ENCODE results near the gene NRG3.

Gene NRG3

GRCh38 chr10:82251222-82251906 lies 376.4 kb downstream of the NRG3 start:
- TF ChIP-seq CTCF (IDR thresholded peaks at IDR 0.05; ENCODE audit: low read length, missing control alignments), result no peak
- no peak overlapping the region for H3K4me3 ChIP-seq (replicated peaks; ENCODE audit: low read depth, low read length)
- DNase-seq (ENCODE audit: low read depth), result no peak

GRCh38 chr10:82252081-82252480 lies 377.1 kb downstream of the NRG3 start:
- TF ChIP-seq CTCF (IDR thresholded peaks at IDR 0.05; ENCODE audit: low read length, missing control alignments), result no peak
- H3K4me3 ChIP-seq (replicated peaks; ENCODE audit: low read depth, low read length), result no peak overlapping the region
- DNase-seq (ENCODE audit: low read depth), result peak; percentile 67

DNA sequence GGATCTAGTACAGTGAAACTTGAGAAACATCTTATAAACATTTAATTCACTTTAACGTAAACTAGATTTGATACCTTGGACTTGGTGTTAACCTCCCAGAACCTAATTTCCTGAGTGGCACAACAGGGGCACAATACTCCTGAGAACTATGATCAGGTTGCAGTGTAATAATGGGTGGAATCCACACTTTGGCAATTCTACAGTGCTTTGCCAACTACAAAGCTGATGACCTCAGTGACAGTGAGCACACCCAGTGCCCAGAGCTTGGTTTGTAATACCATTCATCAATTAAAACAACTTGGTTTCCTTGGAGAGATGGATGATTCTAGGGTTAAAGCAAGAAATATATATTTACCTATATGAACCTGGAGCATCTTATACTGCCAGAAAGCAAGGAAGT lies 379.2 kb downstream of the NRG3 start:
- DNase-seq (ENCODE audit: low read depth), result no peak
- H3K4me3 ChIP-seq (replicated peaks; ENCODE audit: low read depth, low read length), result no peak overlapping the region

DNA sequence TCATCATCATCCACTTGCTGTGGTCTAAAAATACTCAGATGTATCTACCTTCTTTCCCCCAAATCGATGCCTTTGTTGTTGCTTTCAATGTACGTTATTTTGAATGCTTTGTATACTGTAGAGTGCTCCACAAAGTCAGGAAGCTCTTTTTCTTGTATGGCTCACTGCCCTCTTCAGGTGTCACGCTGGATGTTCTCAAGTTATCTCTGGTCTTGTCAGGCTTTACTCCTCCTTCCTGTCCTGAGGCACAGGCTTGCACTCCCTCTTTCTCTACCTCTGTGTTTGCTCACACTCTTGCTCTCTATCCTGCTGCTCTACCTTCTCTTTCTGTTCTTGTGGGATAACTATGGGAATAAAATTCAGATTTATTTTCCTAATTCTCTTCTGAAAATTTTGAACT lies 381.3 kb downstream of the NRG3 start:
- DNase-seq (ENCODE audit: low read depth), result no peak
- TF ChIP-seq CTCF (IDR thresholded peaks at IDR 0.05; ENCODE audit: low read length, missing control alignments), result no peak
- H3K4me3 ChIP-seq (replicated peaks; ENCODE audit: low read depth, low read length), result no peak overlapping the region

More for the DNA sequence above, 379.2 kb downstream of the NRG3 start:
- TF ChIP-seq CTCF (IDR thresholded peaks at IDR 0.05; ENCODE audit: low read length, missing control alignments), result no peak

- TF ChIP-seq CTCF (IDR thresholded peaks at IDR 0.05; ENCODE audit: low read length, missing control alignments), result no peak
- peak; percentile 83 for DNase-seq (ENCODE audit: low read depth)
These were observed 391.4 kb downstream of the NRG3 start for GRCh38 chr10:82266438-82266837.

GRCh38 chr10:82267014-82267413 lies 392.0 kb downstream of the NRG3 start:
- no peak overlapping the region for H3K4me3 ChIP-seq (replicated peaks; ENCODE audit: low read depth, low read length)
- TF ChIP-seq CTCF (IDR thresholded peaks at IDR 0.05; ENCODE audit: low read length, missing control alignments), result no peak
- peak; percentile 38 for DNase-seq (ENCODE audit: low read depth)

More at GRCh38 chr10:82266438-82266837, 391.4 kb downstream of the NRG3 start:
- no peak overlapping the region for H3K4me3 ChIP-seq (replicated peaks; ENCODE audit: low read depth, low read length)

DNA sequence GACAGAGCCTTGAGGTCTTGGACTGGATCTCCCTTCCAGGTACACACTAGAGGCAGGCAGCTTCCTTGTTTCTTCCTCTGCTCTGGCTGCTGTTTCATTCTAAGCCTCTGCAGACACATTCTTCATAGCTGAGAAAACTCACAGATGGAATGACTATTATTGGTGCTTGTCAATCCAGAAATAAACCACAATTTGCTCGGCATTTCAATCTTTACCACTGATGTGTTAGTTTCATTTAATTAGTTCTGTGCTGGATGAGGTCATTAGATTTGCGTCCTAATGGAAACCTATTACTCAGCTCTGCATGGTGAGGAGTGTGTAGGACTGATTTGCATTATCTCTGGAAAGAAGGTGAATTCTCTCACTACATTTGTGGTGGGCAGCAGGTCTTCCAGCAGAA lies 392.5 kb downstream of the NRG3 start:
- DNase-seq (ENCODE audit: low read depth), result no peak
- H3K4me3 ChIP-seq (replicated peaks; ENCODE audit: low read depth, low read length), result no peak overlapping the region

More for the DNA sequence above, 392.5 kb downstream of the NRG3 start:
- TF ChIP-seq CTCF (IDR thresholded peaks at IDR 0.05; ENCODE audit: low read length, missing control alignments), result no peak

All from fibroblast of pulmonary artery (primary cell).